HEK293 (cell line): ENCODE data around the gene BTBD2.

Source experiments
- CTCF ChIA-PET: fragments of 350-600 bp; formaldehyde crosslinking; extraction: SDS; loops from one replicate; lab custom pipeline; 2021; ENCODE audit warnings: antibody characterized with exemption; lab: Yijun Ruan, JAX
- POLR2A ChIA-PET: fragments of 300-600 bp; formaldehyde crosslinking; extraction: SDS; loops from one replicate; lab custom pipeline; 2020; ENCODE audit warnings: antibody characterized with exemption, inconsistent platforms; lab: Yijun Ruan, JAX
- H3K27ac ChIP-seq: fragments of 200-500 bp; sonication (Bioruptor generic); 2 replicates; pipeline ENCODE4 v1.5.1; 2014; ENCODE audit warnings: low read depth, low read length, control low read depth, inconsistent platforms; ENCODE audit errors: extremely low read depth
- H3K36me3 ChIP-seq, 2 experiments: fragments of 200-500 bp in 1 of 2; sonication (Bioruptor generic) in 1 of 2; 1 replicate in 1 of 2; 2 replicates in 1 of 2; pipeline ENCODE4 v1.5.1; 2014 to 2017; ENCODE audit warnings: inconsistent platforms in 2 of 2, low read length in 2 of 2; ENCODE audit not compliant: control insufficient read depth in 2 of 2, insufficient read depth in 1 of 2
- H3K4me1 ChIP-seq: fragments of 200-500 bp; sonication (Bioruptor generic); 2 replicates; pipeline ENCODE4 v1.5.1; 2014; ENCODE audit warnings: mild to moderate bottlenecking, low read length, inconsistent platforms; ENCODE audit not compliant: control insufficient read depth, insufficient read depth
- H3K4me3 ChIP-seq: 2 replicates; pipeline ENCODE4 v1.5.1; 2011; ENCODE audit warnings: low read depth, mild to moderate bottlenecking, control low read depth, low read length, moderate library complexity
- H3K9me3 ChIP-seq: fragments of 200-500 bp; sonication (Bioruptor generic); 2 replicates; pipeline ENCODE4 v1.5.1; 2014; ENCODE audit warnings: low read depth, low read length, inconsistent platforms; ENCODE audit not compliant: control insufficient read depth, insufficient read depth
- GLIS2 ChIP-seq: fragments of 450-650 bp; formaldehyde crosslinking; IDR thresholded peaks from 2 replicates; pipeline ENCODE4 v1.5.1; 2016; ENCODE audit warnings: missing biosample characterization, missing genetic modification characterization
- KLF9 ChIP-seq: fragments of 450-650 bp; formaldehyde crosslinking; IDR thresholded peaks from 2 replicates; pipeline ENCODE4 v1.5.1; 2016; ENCODE audit warnings: missing biosample characterization, missing genetic modification characterization, low read depth
- MZF1 ChIP-seq: fragments of 450-650 bp; formaldehyde crosslinking; IDR thresholded peaks from 2 replicates; pipeline ENCODE4 v1.5.1; 2017; ENCODE audit warnings: missing biosample characterization, missing genetic modification characterization, borderline replicate concordance
- ZBTB20 ChIP-seq: fragments of 450-650 bp; formaldehyde crosslinking; IDR thresholded peaks from 2 replicates; pipeline ENCODE4 v1.5.1; 2016; ENCODE audit warnings: missing biosample characterization, missing genetic modification characterization
- ZBTB21 ChIP-seq: fragments of 450-650 bp; formaldehyde crosslinking; IDR thresholded peaks from 2 replicates; pipeline ENCODE4 v1.5.1; 2017; ENCODE audit warnings: missing biosample characterization, missing genetic modification characterization
- ZBTB26 ChIP-seq: fragments of 450-650 bp; formaldehyde crosslinking; optimal IDR thresholded peaks from 2 replicates; pipeline ENCODE3; 2016; ENCODE audit warnings: missing biosample characterization, mild to moderate bottlenecking, missing genetic modification characterization
- ZIC2 ChIP-seq: fragments of 450-650 bp; formaldehyde crosslinking; IDR thresholded peaks from 2 replicates; pipeline ENCODE4 v1.5.1; 2016; ENCODE audit warnings: missing biosample characterization, missing genetic modification characterization
- ZNF146 ChIP-seq: fragments of 450-650 bp; formaldehyde crosslinking; IDR thresholded peaks from 2 replicates; pipeline ENCODE4 v1.5.1; 2016; ENCODE audit warnings: missing biosample characterization, missing genetic modification characterization
- ZNF19 ChIP-seq: fragments of 450-650 bp; formaldehyde crosslinking; IDR thresholded peaks from 2 replicates; pipeline ENCODE4; 2016; ENCODE audit warnings: missing biosample characterization, missing genetic modification characterization, low read depth
- ZNF292 ChIP-seq: fragments of 450-650 bp; formaldehyde crosslinking; IDR thresholded peaks from 2 replicates; pipeline ENCODE4 v1.5.1; 2016; ENCODE audit warnings: low read depth, missing biosample characterization, missing genetic modification characterization, borderline replicate concordance
- ZNF473 ChIP-seq: fragments of 450-650 bp; formaldehyde crosslinking; IDR thresholded peaks from 2 replicates; pipeline ENCODE4 v1.5.1; 2017; ENCODE audit warnings: missing biosample characterization, missing genetic modification characterization
- ZNF513 ChIP-seq: fragments of 450-650 bp; IDR thresholded peaks from 2 replicates; pipeline ENCODE4 v1.5.1; 2018; ENCODE audit warnings: missing biosample characterization, missing genetic modification characterization
- ZNF530 ChIP-seq: fragments of 450-650 bp; formaldehyde crosslinking; IDR thresholded peaks from 2 replicates; pipeline ENCODE4 v1.5.1; 2016; ENCODE audit warnings: low read depth, missing biosample characterization, missing genetic modification characterization
- ZNF600 ChIP-seq: fragments of 450-650 bp; formaldehyde crosslinking; IDR thresholded peaks from 2 replicates; pipeline ENCODE4 v1.5.1; 2016; ENCODE audit warnings: missing biosample characterization, missing genetic modification characterization
- ZNF791 ChIP-seq: fragments of 450-650 bp; formaldehyde crosslinking; IDR thresholded peaks from 2 replicates; pipeline ENCODE4 v1.5.1; 2016; ENCODE audit warnings: missing biosample characterization, missing genetic modification characterization
- ZNF830 ChIP-seq: fragments of 450-650 bp; IDR thresholded peaks from 2 replicates; pipeline ENCODE4 v1.5.0; 2018; ENCODE audit warnings: missing biosample characterization, missing genetic modification characterization, low read depth, mild to moderate bottlenecking, moderate library complexity
- ZXDB ChIP-seq: fragments of 450-650 bp; formaldehyde crosslinking; IDR thresholded peaks from 2 replicates; pipeline ENCODE4 v1.5.1; 2016; ENCODE audit warnings: missing biosample characterization, missing genetic modification characterization
- TF ChIP-seq, protein P1 (sequence below): fragments of 450-650 bp; formaldehyde crosslinking; IDR thresholded peaks from 2 replicates; pipeline ENCODE4 v1.5.1; 2016; ENCODE audit warnings: missing biosample characterization, missing genetic modification characterization
- TF ChIP-seq, protein P2 (sequence below): fragments of 450-650 bp; formaldehyde crosslinking; IDR thresholded peaks from 2 replicates; pipeline ENCODE4 v1.5.1; 2016; ENCODE audit warnings: missing biosample characterization, missing genetic modification characterization
- TF ChIP-seq, protein P3 (sequence below): IDR thresholded peaks from 2 replicates; pipeline ENCODE4 v1.6.1; 2011; ENCODE audit warnings: mild to moderate bottlenecking, low read depth, low read length, borderline replicate concordance

Gene BTBD2

GRCh38 chr19:1978346-1978894 lies 37.1 kb downstream of the BTBD2 start (continued):
- TF ChIP-seq ZNF530 (tag by site-specific recombination) (no peak), ZBTB26 (tag by site-specific recombination) (no peak), ZNF19 (tag by site-specific recombination) (no peak)

DNA sequence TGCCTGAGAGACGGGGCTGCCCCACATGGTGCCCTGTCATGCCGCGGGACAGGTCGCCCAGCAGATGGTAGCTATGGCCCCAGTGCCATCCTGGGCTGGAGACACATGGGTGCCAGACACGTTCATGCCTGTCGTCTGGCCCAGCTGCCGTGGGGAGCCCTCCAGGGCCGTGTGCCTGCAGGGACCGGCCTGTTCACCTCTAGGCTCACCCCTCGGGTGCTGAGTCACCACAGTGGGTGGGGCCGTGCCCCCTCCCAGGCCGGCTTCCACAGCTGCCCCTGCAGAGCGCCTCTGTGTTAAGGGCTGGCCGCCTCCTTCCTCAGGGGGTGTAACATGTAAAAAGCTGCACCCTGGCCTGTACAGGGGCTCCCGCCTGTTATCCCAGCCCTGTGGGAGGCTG lies 38.4 kb downstream of the BTBD2 start:
- no peak overlapping the region for H3K27ac ChIP-seq
- no peaks in the 10 kb centered on the region for H3K4me1 ChIP-seq
- POLR2A ChIA-PET = interaction anchor here (0.6 kb wide), 1 partner anchor 169 kb away, joined by 4 read pairs; no protein-coding TSS in a partner anchor
- CTCF ChIA-PET = interaction anchor here (0.6 kb wide), 1 partner anchor 93 kb away, joined by 3 read pairs; no protein-coding TSS in a partner anchor
- H3K36me3 ChIP-seq = peaks cover 5 to 58% of the 10 kb centered on the region in 2 experiments; a peak in 2 of 3 replicates
- H3K4me3 ChIP-seq = no peak overlapping the region
- no peaks in the 10 kb centered on the region for H3K9me3 ChIP-seq
- TF ChIP-seq ZIC2 = peak; percentile 82
- TF ChIP-seq, protein P1, sequence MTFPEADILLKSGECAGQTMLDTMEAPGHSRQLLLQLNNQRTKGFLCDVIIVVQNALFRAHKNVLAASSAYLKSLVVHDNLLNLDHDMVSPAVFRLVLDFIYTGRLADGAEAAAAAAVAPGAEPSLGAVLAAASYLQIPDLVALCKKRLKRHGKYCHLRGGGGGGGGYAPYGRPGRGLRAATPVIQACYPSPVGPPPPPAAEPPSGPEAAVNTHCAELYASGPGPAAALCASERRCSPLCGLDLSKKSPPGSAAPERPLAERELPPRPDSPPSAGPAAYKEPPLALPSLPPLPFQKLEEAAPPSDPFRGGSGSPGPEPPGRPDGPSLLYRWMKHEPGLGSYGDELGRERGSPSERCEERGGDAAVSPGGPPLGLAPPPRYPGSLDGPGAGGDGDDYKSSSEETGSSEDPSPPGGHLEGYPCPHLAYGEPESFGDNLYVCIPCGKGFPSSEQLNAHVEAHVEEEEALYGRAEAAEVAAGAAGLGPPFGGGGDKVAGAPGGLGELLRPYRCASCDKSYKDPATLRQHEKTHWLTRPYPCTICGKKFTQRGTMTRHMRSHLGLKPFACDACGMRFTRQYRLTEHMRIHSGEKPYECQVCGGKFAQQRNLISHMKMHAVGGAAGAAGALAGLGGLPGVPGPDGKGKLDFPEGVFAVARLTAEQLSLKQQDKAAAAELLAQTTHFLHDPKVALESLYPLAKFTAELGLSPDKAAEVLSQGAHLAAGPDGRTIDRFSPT (tag by site-specific recombination) = peak; percentile 23; the same call in 1 of the 2 replicates
- TF ChIP-seq, protein P2, sequence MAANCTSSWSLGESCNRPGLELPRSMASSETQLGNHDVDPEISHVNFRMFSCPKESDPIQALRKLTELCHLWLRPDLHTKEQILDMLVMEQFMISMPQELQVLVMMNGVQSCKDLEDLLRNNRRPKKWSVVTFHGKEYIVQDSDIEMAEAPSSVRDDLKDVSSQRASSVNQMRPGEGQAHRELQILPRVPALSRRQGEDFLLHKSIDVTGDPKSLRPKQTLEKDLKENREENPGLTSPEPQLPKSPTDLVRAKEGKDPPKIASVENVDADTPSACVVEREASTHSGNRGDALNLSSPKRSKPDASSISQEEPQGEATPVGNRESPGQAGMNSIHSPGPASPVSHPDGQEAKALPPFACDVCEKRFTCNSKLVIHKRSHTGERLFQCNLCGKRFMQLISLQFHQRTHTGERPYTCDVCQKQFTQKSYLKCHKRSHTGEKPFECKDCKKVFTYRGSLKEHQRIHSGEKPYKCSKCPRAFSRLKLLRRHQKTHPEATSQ (tag by site-specific recombination) = no peak
- no peak for TF ChIP-seq ZNF513 (tag by site-specific recombination)

GRCh38 chr19:1975162-1975480 lies 40.4 kb downstream of the BTBD2 start:
- Histone ChIP-seq H3K4me1 (no peaks in the 10 kb centered on the region), H3K4me3 (no peak overlapping the region), H3K36me3 (peaks cover 3 to 56% of the 10 kb centered on the region in 2 experiments; a peak in 2 of 3 replicates), H3K27ac (no peak overlapping the region), H3K9me3 (no peaks in the 10 kb centered on the region)
- POLR2A ChIA-PET = interaction anchor here (0.5 kb wide), 1 partner anchor 27 kb away, joined by 4 read pairs; no protein-coding TSS in a partner anchor
- CTCF ChIA-PET = interaction anchor here (0.6 to 0.8 kb wide), 2 partner anchors 29 to 32 kb away, joined by 3 read pairs; no protein-coding TSS in a partner anchor
- TF ChIP-seq ZNF600 (tag by site-specific recombination) = 0 out of 2 replicates have a peak, but pooled peaks have one; percentile 26
- TF ChIP-seq ZNF830 = no peak

DNA sequence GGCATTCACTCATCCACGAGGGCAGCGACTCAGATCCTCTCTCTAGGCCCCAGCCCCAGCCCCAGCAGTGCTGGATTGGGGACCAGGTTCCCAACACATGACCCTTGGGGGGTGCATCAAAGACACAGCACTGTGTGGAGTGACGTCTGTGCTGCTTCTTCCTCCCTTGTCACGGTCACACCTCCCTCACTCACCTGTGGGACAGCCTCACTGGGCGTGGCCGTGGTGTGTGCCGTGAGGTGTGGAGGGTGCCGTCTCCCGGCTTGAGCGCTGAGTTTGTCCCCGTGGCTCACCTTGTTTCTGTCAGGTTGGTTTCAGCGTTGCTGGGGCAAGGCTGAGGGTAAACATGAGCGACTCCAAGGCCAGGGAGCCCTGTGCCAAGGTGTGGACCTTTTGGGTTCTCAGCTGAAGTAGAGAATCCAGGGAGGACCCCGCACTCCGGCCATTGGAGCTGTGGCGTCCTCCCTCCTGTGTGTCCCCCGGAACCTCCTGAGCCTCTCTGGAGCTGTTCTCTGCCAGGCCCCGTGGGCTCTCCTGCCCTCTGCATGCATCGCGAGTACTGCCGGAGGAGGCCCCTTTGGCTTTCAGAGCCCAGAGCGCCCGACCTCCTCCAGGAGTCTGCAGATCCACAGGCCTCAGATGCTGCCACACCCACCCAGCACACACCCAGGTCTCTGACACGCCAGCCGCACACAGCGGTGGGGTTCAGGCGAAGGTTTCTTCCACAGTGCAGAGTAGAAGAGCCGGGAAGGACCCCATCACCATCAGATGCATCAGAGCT lies 40.9 kb downstream of the BTBD2 start:
- Histone ChIP-seq H3K4me1 (no peaks in the 10 kb centered on the region), H3K9me3 (no peaks in the 10 kb centered on the region), H3K36me3 (peaks cover 3 to 56% of the 10 kb centered on the region in 2 experiments; a peak in 2 of 3 replicates), H3K4me3 (no peak overlapping the region), H3K27ac (no peak overlapping the region)
- ChIA-PET POLR2A (interaction anchor here (0.5 kb wide), 1 partner anchor 28 kb away, joined by 4 read pairs; no protein-coding TSS in a partner anchor), CTCF (interaction anchor here (1.2 kb wide), 1 partner anchor 28 kb away, joined by 3 read pairs; no protein-coding TSS in a partner anchor)
- TF ChIP-seq ZNF791 (tag by site-specific recombination) = no peak
- TF ChIP-seq ZNF146 (tag by site-specific recombination) = no peak
- no peak for TF ChIP-seq ZNF830
- no peak for TF ChIP-seq KLF9 (tag by site-specific recombination)
- no peak for TF ChIP-seq ZBTB20 (tag by site-specific recombination)
- no peak for TF ChIP-seq ZXDB
- TF ChIP-seq ZNF473 = no peak
- TF ChIP-seq ZBTB21 (tag by site-specific recombination) = no peak
- no peak for TF ChIP-seq MZF1 (tag by site-specific recombination)
- no peak for TF ChIP-seq GLIS2 (tag by site-specific recombination)
- TF ChIP-seq, protein P3, sequence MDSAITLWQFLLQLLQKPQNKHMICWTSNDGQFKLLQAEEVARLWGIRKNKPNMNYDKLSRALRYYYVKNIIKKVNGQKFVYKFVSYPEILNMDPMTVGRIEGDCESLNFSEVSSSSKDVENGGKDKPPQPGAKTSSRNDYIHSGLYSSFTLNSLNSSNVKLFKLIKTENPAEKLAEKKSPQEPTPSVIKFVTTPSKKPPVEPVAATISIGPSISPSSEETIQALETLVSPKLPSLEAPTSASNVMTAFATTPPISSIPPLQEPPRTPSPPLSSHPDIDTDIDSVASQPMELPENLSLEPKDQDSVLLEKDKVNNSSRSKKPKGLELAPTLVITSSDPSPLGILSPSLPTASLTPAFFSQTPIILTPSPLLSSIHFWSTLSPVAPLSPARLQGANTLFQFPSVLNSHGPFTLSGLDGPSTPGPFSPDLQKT = no peak
- no peak for TF ChIP-seq ZNF292
